CD4-positive, alpha-beta T cell treated with Interleukin-6 for 4 hours (primary cell): ENCODE measurements around the gene DMRTA2.

Experiments used
- DNase-seq: peaks from one replicate; pipeline ENCODE4 v3.0.0-alpha.2; 2020; ENCODE audit warnings: mixed read lengths

DMRTA2 gene

GRCh38 chr1:50371749-50372148, 51.5 kb downstream of the DMRTA2 start:
- no peak for DNase-seq

DNA sequence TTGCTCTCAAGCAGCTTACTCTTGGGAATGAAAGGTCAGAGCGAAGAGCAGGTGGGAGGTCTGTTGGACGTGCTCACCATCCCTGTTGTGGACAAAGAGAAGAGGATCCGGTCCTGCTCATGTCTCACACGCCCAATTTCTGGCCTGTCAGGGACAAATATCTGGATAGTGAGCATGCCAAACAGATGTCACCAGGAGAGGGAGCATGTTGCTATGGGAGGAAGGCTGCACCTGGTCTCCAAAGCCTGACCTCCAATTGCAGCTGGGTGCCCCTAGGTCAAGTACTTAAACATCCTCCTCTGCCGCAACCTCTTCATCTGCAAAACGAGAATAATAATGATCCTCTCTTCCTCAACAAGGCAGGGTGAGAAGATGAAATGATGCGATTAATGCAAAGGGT, 53.4 kb downstream of the DMRTA2 start:
- no peak for DNase-seq

GRCh38 chr1:50369008-50369634, 54.1 kb downstream of the DMRTA2 start:
- no peak for DNase-seq

- DNase-seq, result no peak
Observed at GRCh38 chr1:50368179-50369007, 54.9 kb downstream of the DMRTA2 start.
